ENCODE measurements around the gene TBCB. TPM values are rescaled to one million over a fixed set of nuclear protein-coding genes. Genes with fewer than 3 reads are reported as not detected.
A peak's percentile ranks its signal among the peaks of the same experiment; 100 is the strongest.

The TBCB gene
- polyA plus RNA-seq, 2 of the 4 experiments (the other 2 are of a cell fraction) = 395 to 397 TPM

DNA sequence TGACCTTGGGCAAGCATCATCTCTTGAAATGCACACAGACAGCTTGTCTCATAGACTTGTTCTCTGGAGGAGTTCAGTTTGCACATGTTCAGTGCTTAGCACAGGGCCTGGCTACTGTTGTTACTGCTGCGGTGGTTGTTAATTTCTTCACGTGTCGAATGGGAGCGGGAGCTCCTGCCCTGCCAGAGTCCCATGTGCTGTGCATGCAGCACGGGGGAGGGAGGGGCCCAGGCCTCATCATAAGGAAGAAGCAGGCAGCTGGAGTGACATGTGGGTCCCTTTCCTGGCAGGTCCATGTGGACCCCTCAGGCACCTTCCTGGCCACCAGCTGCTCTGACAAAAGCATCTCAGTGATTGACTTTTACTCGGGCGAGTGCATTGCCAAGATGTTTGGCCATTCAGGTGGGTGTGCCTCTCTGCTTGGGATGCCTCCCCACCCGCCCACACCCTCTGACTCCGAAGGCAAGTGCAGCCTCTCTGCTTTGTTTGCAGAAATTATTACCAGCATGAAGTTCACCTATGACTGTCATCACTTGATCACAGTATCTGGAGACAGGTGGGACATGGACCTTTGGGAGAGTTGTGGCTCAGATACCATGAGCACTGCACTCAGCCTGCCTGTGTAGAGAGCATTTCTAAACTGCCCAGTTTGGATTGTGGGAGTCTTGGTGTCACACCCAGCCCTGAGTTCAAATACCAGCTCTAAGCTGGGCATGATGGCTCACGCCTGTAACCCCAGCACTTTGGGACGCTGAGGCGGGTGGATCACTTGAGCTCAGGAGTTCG, 24.2 kb upstream of the TBCB start:
- no peak; a peak in 1 of 6 replicates for ATAC-seq
- CTCF ChIA-PET = interaction anchor here (0.6 to 2.7 kb wide), 7 partner anchors 11 to 1139 kb away, joined by 3 to 17 read pairs (median 4); no protein-coding TSS in a partner anchor
- no peak for DNase-seq (ENCODE audit: low read depth in 1 of 2, low spot score in 1 of 2)
- FAIRE-seq = peak; percentile 23
- no peaks in the 10 kb centered on the region for H3K4me1 ChIP-seq
- no peak overlapping the region for H3K4me3 ChIP-seq
- WGBS (ENCODE audit: missing lambda C conversion rate) = 78% methylated on average over 13 of the region's 13 CpGs
- no peak overlapping the region for H3K27ac ChIP-seq
- TF ChIP-seq, protein P1, sequence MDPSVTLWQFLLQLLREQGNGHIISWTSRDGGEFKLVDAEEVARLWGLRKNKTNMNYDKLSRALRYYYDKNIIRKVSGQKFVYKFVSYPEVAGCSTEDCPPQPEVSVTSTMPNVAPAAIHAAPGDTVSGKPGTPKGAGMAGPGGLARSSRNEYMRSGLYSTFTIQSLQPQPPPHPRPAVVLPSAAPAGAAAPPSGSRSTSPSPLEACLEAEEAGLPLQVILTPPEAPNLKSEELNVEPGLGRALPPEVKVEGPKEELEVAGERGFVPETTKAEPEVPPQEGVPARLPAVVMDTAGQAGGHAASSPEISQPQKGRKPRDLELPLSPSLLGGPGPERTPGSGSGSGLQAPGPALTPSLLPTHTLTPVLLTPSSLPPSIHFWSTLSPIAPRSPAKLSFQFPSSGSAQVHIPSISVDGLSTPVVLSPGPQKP (IDR thresholded peaks at IDR 0.05; ENCODE audit: low read depth, low read length) = no peak
- TF ChIP-seq, protein P2, sequence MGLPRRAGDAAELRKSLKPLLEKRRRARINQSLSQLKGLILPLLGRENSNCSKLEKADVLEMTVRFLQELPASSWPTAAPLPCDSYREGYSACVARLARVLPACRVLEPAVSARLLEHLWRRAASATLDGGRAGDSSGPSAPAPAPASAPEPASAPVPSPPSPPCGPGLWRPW (IDR thresholded peaks at IDR 0.05) = no peak
- TF ChIP-seq PHF8 (IDR thresholded peaks at IDR 0.05; ENCODE audit: borderline replicate concordance, low read depth) = no peak
- TF ChIP-seq CEBPB (IDR thresholded peaks at IDR 0.05) = no peak
- TF ChIP-seq FOSL2 (IDR thresholded peaks at IDR 0.05) = no peak
- TF ChIP-seq FOSL2 (CRISPR knock-in tag; IDR thresholded peaks at IDR 0.05) = no peak
- TF ChIP-seq ESRRA (IDR thresholded peaks at IDR 0.05; ENCODE audit: borderline replicate concordance, low read length) = no peak
- no peak for TF ChIP-seq RFX5 (IDR thresholded peaks at IDR 0.05)
- no peak for TF ChIP-seq RARB (CRISPR knock-in tag; IDR thresholded peaks at IDR 0.05)
- no peak for TF ChIP-seq HEYL (CRISPR knock-in tag; IDR thresholded peaks at IDR 0.05)
- TF ChIP-seq FOSB (CRISPR knock-in tag; IDR thresholded peaks at IDR 0.05) = no peak
- TF ChIP-seq CHD4 (IDR thresholded peaks at IDR 0.05; ENCODE audit: borderline replicate concordance) = no peak
- TF ChIP-seq HOXB5 (CRISPR knock-in tag; IDR thresholded peaks at IDR 0.05) = no peak
- no peak for TF ChIP-seq BHLHE40 (IDR thresholded peaks at IDR 0.05; ENCODE audit: low read depth, low read length)
- no peak for TF ChIP-seq FOXS1 (CRISPR knock-in tag; IDR thresholded peaks at IDR 0.05)
- TF ChIP-seq, protein P3, sequence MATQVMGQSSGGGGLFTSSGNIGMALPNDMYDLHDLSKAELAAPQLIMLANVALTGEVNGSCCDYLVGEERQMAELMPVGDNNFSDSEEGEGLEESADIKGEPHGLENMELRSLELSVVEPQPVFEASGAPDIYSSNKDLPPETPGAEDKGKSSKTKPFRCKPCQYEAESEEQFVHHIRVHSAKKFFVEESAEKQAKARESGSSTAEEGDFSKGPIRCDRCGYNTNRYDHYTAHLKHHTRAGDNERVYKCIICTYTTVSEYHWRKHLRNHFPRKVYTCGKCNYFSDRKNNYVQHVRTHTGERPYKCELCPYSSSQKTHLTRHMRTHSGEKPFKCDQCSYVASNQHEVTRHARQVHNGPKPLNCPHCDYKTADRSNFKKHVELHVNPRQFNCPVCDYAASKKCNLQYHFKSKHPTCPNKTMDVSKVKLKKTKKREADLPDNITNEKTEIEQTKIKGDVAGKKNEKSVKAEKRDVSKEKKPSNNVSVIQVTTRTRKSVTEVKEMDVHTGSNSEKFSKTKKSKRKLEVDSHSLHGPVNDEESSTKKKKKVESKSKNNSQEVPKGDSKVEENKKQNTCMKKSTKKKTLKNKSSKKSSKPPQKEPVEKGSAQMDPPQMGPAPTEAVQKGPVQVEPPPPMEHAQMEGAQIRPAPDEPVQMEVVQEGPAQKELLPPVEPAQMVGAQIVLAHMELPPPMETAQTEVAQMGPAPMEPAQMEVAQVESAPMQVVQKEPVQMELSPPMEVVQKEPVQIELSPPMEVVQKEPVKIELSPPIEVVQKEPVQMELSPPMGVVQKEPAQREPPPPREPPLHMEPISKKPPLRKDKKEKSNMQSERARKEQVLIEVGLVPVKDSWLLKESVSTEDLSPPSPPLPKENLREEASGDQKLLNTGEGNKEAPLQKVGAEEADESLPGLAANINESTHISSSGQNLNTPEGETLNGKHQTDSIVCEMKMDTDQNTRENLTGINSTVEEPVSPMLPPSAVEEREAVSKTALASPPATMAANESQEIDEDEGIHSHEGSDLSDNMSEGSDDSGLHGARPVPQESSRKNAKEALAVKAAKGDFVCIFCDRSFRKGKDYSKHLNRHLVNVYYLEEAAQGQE (IDR thresholded peaks at IDR 0.05) = no peak
- TF ChIP-seq POLR2AphosphoS2 (conservative IDR thresholded peaks at IDR 0.05; ENCODE audit: low read length) = no peak
- TF ChIP-seq ZNF302 (CRISPR knock-in tag; IDR thresholded peaks at IDR 0.05) = no peak
- TF ChIP-seq, protein P4, sequence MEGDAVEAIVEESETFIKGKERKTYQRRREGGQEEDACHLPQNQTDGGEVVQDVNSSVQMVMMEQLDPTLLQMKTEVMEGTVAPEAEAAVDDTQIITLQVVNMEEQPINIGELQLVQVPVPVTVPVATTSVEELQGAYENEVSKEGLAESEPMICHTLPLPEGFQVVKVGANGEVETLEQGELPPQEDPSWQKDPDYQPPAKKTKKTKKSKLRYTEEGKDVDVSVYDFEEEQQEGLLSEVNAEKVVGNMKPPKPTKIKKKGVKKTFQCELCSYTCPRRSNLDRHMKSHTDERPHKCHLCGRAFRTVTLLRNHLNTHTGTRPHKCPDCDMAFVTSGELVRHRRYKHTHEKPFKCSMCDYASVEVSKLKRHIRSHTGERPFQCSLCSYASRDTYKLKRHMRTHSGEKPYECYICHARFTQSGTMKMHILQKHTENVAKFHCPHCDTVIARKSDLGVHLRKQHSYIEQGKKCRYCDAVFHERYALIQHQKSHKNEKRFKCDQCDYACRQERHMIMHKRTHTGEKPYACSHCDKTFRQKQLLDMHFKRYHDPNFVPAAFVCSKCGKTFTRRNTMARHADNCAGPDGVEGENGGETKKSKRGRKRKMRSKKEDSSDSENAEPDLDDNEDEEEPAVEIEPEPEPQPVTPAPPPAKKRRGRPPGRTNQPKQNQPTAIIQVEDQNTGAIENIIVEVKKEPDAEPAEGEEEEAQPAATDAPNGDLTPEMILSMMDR (IDR thresholded peaks at IDR 0.05) = no peak
- TF ChIP-seq, protein P5, sequence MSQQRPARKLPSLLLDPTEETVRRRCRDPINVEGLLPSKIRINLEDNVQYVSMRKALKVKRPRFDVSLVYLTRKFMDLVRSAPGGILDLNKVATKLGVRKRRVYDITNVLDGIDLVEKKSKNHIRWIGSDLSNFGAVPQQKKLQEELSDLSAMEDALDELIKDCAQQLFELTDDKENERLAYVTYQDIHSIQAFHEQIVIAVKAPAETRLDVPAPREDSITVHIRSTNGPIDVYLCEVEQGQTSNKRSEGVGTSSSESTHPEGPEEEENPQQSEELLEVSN (IDR thresholded peaks at IDR 0.05; ENCODE audit: borderline replicate concordance, low read depth) = no peak
- no peak for TF ChIP-seq ZSCAN20 (CRISPR knock-in tag; IDR thresholded peaks at IDR 0.05)
- POLR2A ChIA-PET = interaction anchor here (0.5 kb wide), 1 partner anchor 8 kb away, joined by 3 read pairs; no protein-coding TSS in a partner anchor
- H3K9me3 ChIP-seq = no peaks in the 10 kb centered on the region
- no peak overlapping the region for H3K4me2 ChIP-seq

Data from A549 (cell line).